H1 (cell line): ENCODE measurements around the gene HSD11B1.

ENCODE experiments used
- ASH2L ChIP-seq: fragments of 200-600, 300-600 bp; sonication (generic); IDR thresholded peaks from one replicate; pipeline ENCODE4 v1.7.1; 2017; ENCODE audit warnings: low read length
- CEBPB ChIP-seq: IDR thresholded peaks from 2 replicates; pipeline ENCODE4 v1.6.1; 2012; ENCODE audit warnings: low read depth, low read length
- EP300 ChIP-seq, 2 experiments: IDR thresholded peaks; 1 replicate in 1 of 2; 2 replicates in 1 of 2; pipeline ENCODE4 v1.6.1; 2011 to 2012; ENCODE audit warnings: low read depth in 2 of 2, low read length in 2 of 2, mild to moderate bottlenecking in 2 of 2, borderline replicate concordance in 1 of 2, inconsistent platforms in 1 of 2, moderate library complexity in 1 of 2
- EZH2 ChIP-seq: fragments of 200-600 bp; sonication (generic); IDR thresholded peaks from 2 replicates; pipeline ENCODE4 v1.7.1; 2012; ENCODE audit warnings: low read depth, mild to moderate bottlenecking, moderate library complexity, low read length, inconsistent platforms; ENCODE audit not compliant: severe bottlenecking
- GABPA ChIP-seq: IDR thresholded peaks from 2 replicates; pipeline ENCODE4 v1.6.1; 2011; ENCODE audit warnings: mild to moderate bottlenecking, low read length, moderate library complexity, borderline replicate concordance; ENCODE audit not compliant: insufficient read depth
- HDAC2 ChIP-seq, 2 experiments: fragments of 300-600 bp in 1 of 2; sonication (generic) in 1 of 2; IDR thresholded peaks; 2 replicates each; pipeline ENCODE4 v1.6.1; 2011 to 2012; ENCODE audit warnings: low read depth in 2 of 2, low read length in 2 of 2, mild to moderate bottlenecking in 2 of 2, moderate library complexity in 2 of 2, borderline replicate concordance in 1 of 2, inconsistent platforms in 1 of 2
- POLR2A ChIP-seq, 2 experiments: IDR thresholded peaks; 1 replicate in 1 of 2; 2 replicates in 1 of 2; pipeline ENCODE4 v1.6.1; 2011; ENCODE audit warnings: low read depth in 2 of 2, low read length in 2 of 2, mild to moderate bottlenecking in 2 of 2; ENCODE audit errors: control extremely low read depth in 1 of 2
- RAD21 ChIP-seq, 2 experiments: IDR thresholded peaks in 1 of 2; conservative IDR thresholded peaks in 1 of 2; 2 replicates each; pipeline ENCODE4 v1.6.1; 2011; ENCODE audit warnings: low read depth in 2 of 2, low read length in 2 of 2, improper control_type of control experiment in 1 of 2, inconsistent platforms in 1 of 2, mild to moderate bottlenecking in 1 of 2, moderate library complexity in 1 of 2
- SIN3A ChIP-seq, 2 experiments: IDR thresholded peaks in 1 of 2; conservative IDR thresholded peaks in 1 of 2; 2 replicates each; pipeline ENCODE4 v1.6.1; 2011 to 2012; ENCODE audit warnings: low read length in 2 of 2, improper control_type of control experiment in 1 of 2, low read depth in 1 of 2, mild to moderate bottlenecking in 1 of 2
- SP1 ChIP-seq: IDR thresholded peaks from 2 replicates; pipeline ENCODE4 v1.6.1; 2011; ENCODE audit warnings: low read depth, low read length
- TBP ChIP-seq: IDR thresholded peaks from 2 replicates; pipeline ENCODE4 v1.6.1; 2011; ENCODE audit warnings: low read depth, low read length, improper control_type of control experiment
- YY1 ChIP-seq: IDR thresholded peaks from 2 replicates; pipeline ENCODE4 v1.6.1; 2011; ENCODE audit warnings: low read depth, mild to moderate bottlenecking, low read length
- ZNF274 ChIP-seq: IDR thresholded peaks from 2 replicates; pipeline ENCODE4 v1.7.0; 2012; ENCODE audit warnings: low read length, borderline replicate concordance; ENCODE audit errors: extremely low read depth
- TF ChIP-seq, protein P1 (sequence below), 3 experiments: IDR thresholded peaks; 1 replicate in 2 of 3; 2 replicates in 1 of 3; pipeline versions ENCODE4 v1.5.1 to v1.6.1; 2011; ENCODE audit warnings: low read length in 3 of 3, mild to moderate bottlenecking in 3 of 3, inconsistent platforms in 2 of 3, low read depth in 1 of 3, moderate library complexity in 1 of 3; ENCODE audit not compliant: insufficient read depth in 1 of 3; ENCODE audit errors: control extremely low read depth in 1 of 3

DNA sequence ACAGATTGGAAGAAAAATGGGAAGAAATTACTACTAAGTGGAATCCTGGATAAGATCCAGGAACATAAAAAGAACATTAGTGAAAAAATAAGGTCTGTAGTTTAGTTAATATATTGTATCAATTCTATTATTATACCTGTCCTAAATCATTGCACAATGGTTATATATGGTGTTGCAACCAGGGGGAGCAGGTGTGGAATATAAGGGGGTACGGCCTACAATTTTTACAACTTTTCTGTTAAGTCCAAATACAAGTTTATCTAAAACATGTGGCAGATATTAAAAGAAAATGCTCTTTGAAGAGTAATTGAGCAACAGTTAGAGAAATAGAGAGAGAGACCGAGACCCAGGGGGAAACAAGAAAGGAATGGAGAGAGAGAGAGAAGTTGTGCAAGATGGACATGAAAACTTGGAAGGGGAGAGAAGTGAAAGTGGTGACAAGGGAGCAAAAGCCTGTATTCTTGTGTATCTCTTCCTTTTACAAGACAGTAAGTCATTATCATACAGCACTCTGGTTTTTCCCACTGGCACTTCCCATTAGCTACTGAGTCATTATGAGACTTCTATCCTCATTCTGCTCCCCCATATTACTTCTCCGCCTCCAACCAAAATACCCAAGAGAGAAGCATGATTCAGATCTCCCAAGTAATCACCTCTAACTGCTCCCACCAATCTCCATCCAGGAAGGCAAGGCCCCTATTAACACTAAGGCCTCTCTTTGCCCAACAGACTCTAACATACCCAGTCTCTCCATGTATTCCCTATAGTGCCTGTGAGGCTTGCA lies 29.0 kb downstream of the HSD11B1 start:
- TF ChIP-seq POLR2A (IDR thresholded peaks at IDR 0.05; ENCODE audit: control extremely low read depth in 1 of 2, low read depth in 2 of 2, low read length in 2 of 2): no peak
- TF ChIP-seq EZH2: no peak
- no peak for TF ChIP-seq CEBPB
- TF ChIP-seq, protein P1, sequence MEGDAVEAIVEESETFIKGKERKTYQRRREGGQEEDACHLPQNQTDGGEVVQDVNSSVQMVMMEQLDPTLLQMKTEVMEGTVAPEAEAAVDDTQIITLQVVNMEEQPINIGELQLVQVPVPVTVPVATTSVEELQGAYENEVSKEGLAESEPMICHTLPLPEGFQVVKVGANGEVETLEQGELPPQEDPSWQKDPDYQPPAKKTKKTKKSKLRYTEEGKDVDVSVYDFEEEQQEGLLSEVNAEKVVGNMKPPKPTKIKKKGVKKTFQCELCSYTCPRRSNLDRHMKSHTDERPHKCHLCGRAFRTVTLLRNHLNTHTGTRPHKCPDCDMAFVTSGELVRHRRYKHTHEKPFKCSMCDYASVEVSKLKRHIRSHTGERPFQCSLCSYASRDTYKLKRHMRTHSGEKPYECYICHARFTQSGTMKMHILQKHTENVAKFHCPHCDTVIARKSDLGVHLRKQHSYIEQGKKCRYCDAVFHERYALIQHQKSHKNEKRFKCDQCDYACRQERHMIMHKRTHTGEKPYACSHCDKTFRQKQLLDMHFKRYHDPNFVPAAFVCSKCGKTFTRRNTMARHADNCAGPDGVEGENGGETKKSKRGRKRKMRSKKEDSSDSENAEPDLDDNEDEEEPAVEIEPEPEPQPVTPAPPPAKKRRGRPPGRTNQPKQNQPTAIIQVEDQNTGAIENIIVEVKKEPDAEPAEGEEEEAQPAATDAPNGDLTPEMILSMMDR (IDR thresholded peaks at IDR 0.05; ENCODE audit: control extremely low read depth in 1 of 3, insufficient read depth in 1 of 3, low read depth in 1 of 3, low read length in 3 of 3): no peak
- no peak for TF ChIP-seq RAD21 (IDR thresholded peaks at IDR 0.05 in 1 of 2, conservative IDR thresholded peaks at IDR 0.05 in 1 of 2; ENCODE audit: low read depth in 2 of 2, low read length in 2 of 2)
- no peak for TF ChIP-seq GABPA
- no peak for TF ChIP-seq HDAC2 (IDR thresholded peaks at IDR 0.05; ENCODE audit: borderline replicate concordance in 1 of 2, low read depth in 2 of 2, low read length in 2 of 2)
- TF ChIP-seq YY1: no peak
- no peak for TF ChIP-seq EP300 (IDR thresholded peaks at IDR 0.05; ENCODE audit: borderline replicate concordance in 1 of 2, low read depth in 2 of 2, low read length in 2 of 2)
- TF ChIP-seq SP1: no peak
- no peak for TF ChIP-seq ASH2L
- no peak for TF ChIP-seq SIN3A (conservative IDR thresholded peaks at IDR 0.05 in 1 of 2, IDR thresholded peaks at IDR 0.05 in 1 of 2; ENCODE audit: low read depth in 1 of 2, low read length in 2 of 2)
- no peak for TF ChIP-seq TBP
- no peak for TF ChIP-seq ZNF274
